Forelimb muscle (tissue), 1 donor: ENCODE data around the gene ZCCHC8. TPM values are rescaled to one million over a fixed set of nuclear protein-coding genes. Genes with fewer than 3 reads are reported as not detected.

Experiments used
- DNase-seq: peaks from one replicate; pipeline ENCODE4 v3.0.0-alpha.2; 2013; ENCODE audit warnings: low read depth
- polyA plus RNA-seq: library from polyadenylated mRNA; unstranded; fragments of 120-200 nt; gene quantifications from one replicate; pipeline ENCODE4 v1.2.1, GENCODE V29; 2013; ENCODE audit not compliant: insufficient read length

The ZCCHC8 gene
- polyA plus RNA-seq, 1 donor, result 27.1 TPM

DNA sequence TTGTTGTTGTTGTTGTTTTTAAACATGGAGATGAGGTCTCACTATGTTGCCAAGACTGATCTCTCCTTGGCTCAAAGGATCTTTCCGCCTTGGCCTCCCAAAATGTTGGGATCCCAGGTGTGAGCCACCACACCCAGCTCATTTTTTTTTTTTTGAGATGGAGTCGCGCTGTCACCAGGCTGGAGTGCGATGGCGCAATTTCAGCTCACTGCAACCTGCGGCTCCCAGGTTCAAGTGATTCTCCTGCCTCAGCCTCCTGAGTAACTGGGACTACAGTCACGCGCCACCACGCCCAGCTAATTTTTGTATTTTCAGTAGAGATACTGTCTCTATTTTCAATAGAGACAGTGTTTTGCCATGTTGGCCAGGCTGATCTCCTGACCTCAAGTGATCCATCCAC is 73.3 kb downstream of the ZCCHC8 start:
- no peak for DNase-seq

DNA sequence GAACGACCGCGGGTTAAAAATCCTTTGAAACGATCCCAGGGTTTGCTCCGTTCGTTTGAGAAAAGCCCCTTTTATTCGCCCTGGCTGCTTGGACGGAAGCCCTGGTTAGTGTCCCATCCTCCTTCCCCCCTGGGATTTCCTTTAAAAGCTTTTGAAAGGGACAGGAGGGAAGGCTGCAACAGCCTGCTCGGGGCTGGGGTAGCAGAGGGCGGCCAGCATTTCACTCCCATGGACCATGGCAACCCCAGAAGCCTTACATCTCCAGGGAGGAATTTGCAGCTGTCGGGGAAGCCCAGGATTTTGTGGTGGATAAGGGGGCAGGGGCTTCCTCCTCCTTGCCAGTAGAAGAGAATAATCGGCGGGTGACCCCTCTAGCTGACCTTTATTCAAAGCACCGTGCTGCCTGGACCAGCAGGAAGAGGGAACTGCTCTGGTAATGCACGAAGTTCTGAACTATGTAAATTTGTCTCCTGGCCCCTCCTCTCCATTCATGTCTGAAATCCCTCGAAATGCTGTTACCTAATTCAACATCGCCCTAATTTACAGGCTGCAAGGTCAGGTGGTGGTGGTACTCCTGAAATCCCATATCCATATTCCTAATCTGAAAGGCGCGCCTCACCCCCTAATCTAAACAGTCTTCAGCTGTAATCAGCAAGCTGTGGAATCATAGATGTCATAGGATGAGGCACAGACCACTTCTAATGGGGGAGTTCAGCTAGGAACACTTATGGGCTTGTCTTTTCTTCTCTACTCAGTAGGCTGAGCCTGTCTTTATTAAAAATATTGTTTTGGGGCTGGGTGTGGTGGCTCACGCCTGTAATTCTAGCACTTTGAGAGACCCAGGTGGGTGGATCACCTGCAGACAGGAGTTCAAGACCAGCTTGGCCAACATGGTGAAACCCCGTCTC is 77.2 kb downstream of the ZCCHC8 start:
- no peak for DNase-seq

DNA sequence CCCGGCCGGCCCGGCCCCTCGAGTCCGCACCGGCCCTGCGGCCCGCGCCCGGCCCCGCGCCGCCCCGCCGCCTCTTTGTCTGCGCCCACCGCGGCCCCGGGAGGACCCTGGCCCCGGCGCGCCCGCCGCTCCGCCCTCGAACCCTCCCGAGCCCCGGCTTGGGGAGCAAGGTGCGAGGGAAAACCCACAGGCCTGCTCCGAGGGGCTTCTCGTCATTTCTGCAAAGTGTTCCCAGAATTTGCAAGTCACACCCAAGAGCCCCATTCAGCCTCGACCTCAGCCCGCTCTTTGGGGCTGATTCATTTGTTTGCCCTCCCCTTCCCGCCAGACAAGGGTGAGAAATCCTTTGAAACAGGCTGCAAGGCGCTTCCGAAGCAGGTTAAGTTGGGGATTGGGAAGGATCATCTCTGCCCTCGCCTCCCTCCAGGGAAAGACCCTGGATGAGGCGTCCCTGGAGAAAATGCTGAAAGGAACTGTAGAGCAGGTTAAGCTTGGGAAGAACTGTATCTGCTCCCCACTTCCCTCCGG is 77.9 kb downstream of the ZCCHC8 start:
- no peak for DNase-seq

DNA sequence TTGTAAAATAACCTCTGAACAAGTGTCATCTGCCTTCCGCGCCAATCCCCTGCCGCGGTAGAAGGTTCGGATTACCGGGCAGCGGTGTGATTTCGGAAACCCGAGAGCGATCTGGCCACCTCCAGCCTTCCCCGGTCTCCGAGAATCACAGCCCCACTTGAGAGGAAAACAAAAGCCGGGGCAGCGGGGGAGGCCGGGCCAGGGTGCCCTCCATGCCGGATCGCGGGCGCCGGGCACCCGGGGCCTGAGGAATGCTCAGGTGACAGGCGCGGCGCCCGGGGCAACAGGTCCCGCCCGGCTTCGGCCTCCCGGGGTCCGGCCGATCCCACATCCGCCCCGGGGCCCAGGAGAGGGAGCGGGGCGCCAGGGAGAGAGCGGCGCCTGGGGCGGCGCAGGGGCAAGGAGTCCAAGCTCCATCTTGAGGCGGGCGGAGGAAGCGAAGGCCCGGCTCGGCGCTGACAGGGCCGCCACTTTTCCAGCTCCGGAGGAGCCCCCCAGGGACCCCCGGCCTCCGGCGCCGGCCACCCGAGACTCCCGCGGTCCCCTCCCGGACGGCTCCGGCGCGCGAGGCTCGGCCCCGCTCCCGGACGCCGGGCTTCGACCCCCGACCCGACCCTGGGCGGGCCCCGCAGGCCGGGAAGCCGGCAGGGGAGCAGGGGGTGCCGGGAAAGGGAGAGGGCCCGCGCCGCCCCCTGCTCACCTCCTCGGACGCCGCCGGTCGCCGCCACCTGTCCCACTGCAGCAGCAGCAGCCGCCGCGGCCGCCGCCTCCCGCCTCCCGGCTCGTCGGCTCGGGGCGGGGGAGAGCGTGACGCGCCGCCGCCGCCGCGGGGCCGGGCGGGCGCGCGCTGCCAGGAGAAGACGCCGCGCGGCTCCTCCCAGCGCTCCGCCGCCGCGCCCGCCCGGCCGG is 78.7 kb downstream of the ZCCHC8 start, which contains the start of gene CLIP1:
Gene CLIP1, minus strand, starts transcription at position 849 of the 909 bp plus-strand sequence. CDS start 42,217 bp downstream, outside the sequence.
- DNase-seq, result no peak

Other genes starting within 250 kb of the ZCCHC8 start
- 13.4 TPM for gene VPS33A, start 234.4 kb downstream of the ZCCHC8 start, polyA plus RNA-seq
- 19.6 TPM for gene CLIP1, start 78.3 kb downstream of the ZCCHC8 start, polyA plus RNA-seq
- gene RSRC2, start 26.0 kb upstream of the ZCCHC8 start, polyA plus RNA-seq, result 118 TPM
- 18.0 TPM for gene KNTC1, start 26.3 kb upstream of the ZCCHC8 start, polyA plus RNA-seq
- 0.09 TPM for gene HCAR2, start 202.4 kb upstream of the ZCCHC8 start, polyA plus RNA-seq
- not detected for gene HCAR3, start 215.9 kb upstream of the ZCCHC8 start, polyA plus RNA-seq
- 0.10 TPM for gene HCAR1, start 229.9 kb upstream of the ZCCHC8 start, polyA plus RNA-seq